WTC11 (cell line): Measurements from ENCODE around the gene RANBP17.

Experiments used
- CREB1 ChIP-seq: sonication (generic); formaldehyde crosslinking; IDR thresholded peaks from 2 replicates; pipeline ENCODE4 v1.8.0; 2023; ENCODE audit warnings: mild to moderate bottlenecking, missing genetic modification reagents
- CTCF ChIP-seq: fragments of 200-600 bp; IDR thresholded peaks from 2 replicates; pipeline ENCODE4 v1.8.0; 2022; ENCODE audit warnings: antibody characterized with exemption
- NFYB ChIP-seq: sonication (generic); formaldehyde crosslinking; conservative IDR thresholded peaks from 2 replicates; pipeline ENCODE4 v1.8.0; 2022; ENCODE audit warnings: low read depth, missing genetic modification reagents

DNA sequence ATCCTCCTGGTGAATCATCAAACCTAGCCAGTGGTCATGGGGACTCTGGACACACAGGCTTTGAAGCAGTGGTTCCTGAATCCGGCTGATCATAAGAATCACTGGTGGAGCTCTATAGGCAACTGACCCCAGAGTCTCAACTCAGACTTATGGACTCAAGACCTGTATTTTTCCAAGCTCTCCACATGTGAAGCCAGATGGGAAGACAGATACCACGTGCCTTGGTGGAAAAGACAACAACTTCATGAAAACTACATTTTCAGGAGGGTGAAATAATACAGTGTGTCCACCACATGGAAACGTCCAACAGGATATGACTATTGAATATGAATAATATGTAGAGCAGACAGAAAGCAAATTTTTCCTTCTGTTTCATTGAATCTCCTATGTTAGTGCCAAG lies 44.6 kb upstream of the RANBP17 start:
- TF ChIP-seq CTCF (no peak), NFYB (CRISPR knock-in tag) (no peak), CREB1 (no peak)
